MM.1S (cell line): ENCODE data around the gene EPB41L1.

Experiments
- DNase-seq: peaks from one replicate; pipeline ENCODE4 v3.0.0-alpha.2; 2015
- H2AFZ ChIP-seq: fragments of 300-600 bp; sonication (generic); 2 replicates; pipeline ENCODE4 v1.6.0; 2016; ENCODE audit warnings: antibody characterized with exemption, low read length
- H3F3A ChIP-seq: fragments of 300-600 bp; sonication (generic); 2 replicates; pipeline ENCODE4 v1.6.1; 2016; ENCODE audit warnings: mild to moderate bottlenecking, antibody characterized with exemption, low read length, moderate library complexity, mixed read lengths; ENCODE audit not compliant: insufficient read depth
- H3K27ac ChIP-seq: fragments of 300-600 bp; sonication (generic); 2 replicates; pipeline ENCODE4 v1.5.1; 2016; ENCODE audit warnings: mild to moderate bottlenecking, low read length
- H3K27me3 ChIP-seq: fragments of 300-600 bp; sonication (generic); replicated peaks from 2 replicates; pipeline ENCODE4 v1.6.0; 2016; ENCODE audit warnings: low read length; ENCODE audit not compliant: insufficient read depth
- H3K36me3 ChIP-seq: fragments of 300-600 bp; sonication (generic); replicated peaks from 2 replicates; pipeline ENCODE4 v1.6.1; 2016; ENCODE audit warnings: mild to moderate bottlenecking, low read length, mixed read lengths; ENCODE audit not compliant: insufficient read depth
- H3K4me1 ChIP-seq: fragments of 300-600 bp; sonication (generic); 2 replicates; pipeline ENCODE4 v1.6.1; 2016; ENCODE audit warnings: low read length, mixed read lengths
- H3K4me2 ChIP-seq: fragments of 300-600 bp; sonication (generic); 2 replicates; pipeline ENCODE4 v1.6.0; 2016; ENCODE audit warnings: low read depth, low read length
- H3K4me3 ChIP-seq: fragments of 300-600 bp; sonication (generic); 2 replicates; pipeline ENCODE4 v1.5.1; 2016; ENCODE audit warnings: low read length, mixed read lengths
- H3K79me2 ChIP-seq: fragments of 300-600 bp; sonication (generic); 2 replicates; pipeline ENCODE4 v1.6.1; 2016; ENCODE audit warnings: mixed run types, low read length, mixed read lengths
- H3K9ac ChIP-seq: fragments of 300-600 bp; sonication (generic); 2 replicates; pipeline ENCODE4 v1.6.1; 2016; ENCODE audit warnings: low read length, mixed read lengths
- H3K9me2 ChIP-seq: fragments of 300-600 bp; sonication (generic); replicated peaks from 2 replicates; pipeline ENCODE4 v1.6.1; 2016; ENCODE audit warnings: mild to moderate bottlenecking, low read length, mixed read lengths; ENCODE audit not compliant: insufficient read depth
- H3K9me3 ChIP-seq: fragments of 300-600 bp; sonication (generic); replicated peaks from 2 replicates; pipeline ENCODE4 v1.6.1; 2016; ENCODE audit warnings: mild to moderate bottlenecking, low read length, mixed read lengths; ENCODE audit not compliant: insufficient read depth
- H4K20me1 ChIP-seq: fragments of 300-600 bp; sonication (generic); 2 replicates; pipeline ENCODE4 v1.6.1; 2016; ENCODE audit warnings: mild to moderate bottlenecking, low read length, moderate library complexity, mixed read lengths; ENCODE audit not compliant: insufficient read depth
- EZH2 ChIP-seq: fragments of 300-600 bp; sonication (generic); optimal IDR thresholded peaks from 2 replicates; pipeline ENCODE3; 2017; ENCODE audit warnings: low read depth, mild to moderate bottlenecking, antibody characterized with exemption, low read length, mixed read lengths
- EZH2phosphoT487 ChIP-seq: fragments of 300-600 bp; sonication (generic); IDR thresholded peaks from 2 replicates; pipeline ENCODE4 v1.6.1; 2018; ENCODE audit warnings: antibody characterized with exemption, low read length
- TF ChIP-seq, protein P1 (sequence below): fragments of 300-600 bp; sonication (generic); IDR thresholded peaks from 2 replicates; pipeline ENCODE4 v1.5.1; 2016; ENCODE audit warnings: antibody characterized with exemption, low read length, mixed read lengths

EPB41L1 gene

DNA sequence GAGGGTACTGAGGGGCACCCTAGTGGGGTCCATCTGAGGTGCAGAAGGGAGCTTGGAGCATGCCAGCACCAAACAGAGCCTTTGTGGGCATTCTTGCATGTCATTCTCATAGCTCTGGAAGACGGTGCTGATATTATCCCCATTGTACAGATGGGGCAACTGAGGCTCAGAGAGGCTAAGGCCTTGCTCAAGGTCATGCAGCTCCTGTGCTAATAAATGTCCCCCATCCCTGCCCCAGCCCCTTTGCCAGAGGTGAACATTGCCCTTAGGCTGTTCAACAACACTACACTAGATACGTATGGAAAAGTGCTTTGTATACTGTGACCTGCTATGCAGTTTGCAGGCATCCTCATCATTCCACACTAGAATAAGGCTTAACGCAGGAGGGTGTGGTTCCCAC is 5.5 kb upstream of the EPB41L1 start:
- H3K9ac ChIP-seq = no peak overlapping the region
- H3K9me3 ChIP-seq = no peaks in the 10 kb centered on the region
- no peaks in the 10 kb centered on the region for H3K9me2 ChIP-seq
- no peaks in the 10 kb centered on the region for H3K36me3 ChIP-seq
- TF ChIP-seq EZH2 = no peak
- TF ChIP-seq, protein P1, sequence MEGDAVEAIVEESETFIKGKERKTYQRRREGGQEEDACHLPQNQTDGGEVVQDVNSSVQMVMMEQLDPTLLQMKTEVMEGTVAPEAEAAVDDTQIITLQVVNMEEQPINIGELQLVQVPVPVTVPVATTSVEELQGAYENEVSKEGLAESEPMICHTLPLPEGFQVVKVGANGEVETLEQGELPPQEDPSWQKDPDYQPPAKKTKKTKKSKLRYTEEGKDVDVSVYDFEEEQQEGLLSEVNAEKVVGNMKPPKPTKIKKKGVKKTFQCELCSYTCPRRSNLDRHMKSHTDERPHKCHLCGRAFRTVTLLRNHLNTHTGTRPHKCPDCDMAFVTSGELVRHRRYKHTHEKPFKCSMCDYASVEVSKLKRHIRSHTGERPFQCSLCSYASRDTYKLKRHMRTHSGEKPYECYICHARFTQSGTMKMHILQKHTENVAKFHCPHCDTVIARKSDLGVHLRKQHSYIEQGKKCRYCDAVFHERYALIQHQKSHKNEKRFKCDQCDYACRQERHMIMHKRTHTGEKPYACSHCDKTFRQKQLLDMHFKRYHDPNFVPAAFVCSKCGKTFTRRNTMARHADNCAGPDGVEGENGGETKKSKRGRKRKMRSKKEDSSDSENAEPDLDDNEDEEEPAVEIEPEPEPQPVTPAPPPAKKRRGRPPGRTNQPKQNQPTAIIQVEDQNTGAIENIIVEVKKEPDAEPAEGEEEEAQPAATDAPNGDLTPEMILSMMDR = no peak
- no peak overlapping the region for H3K4me2 ChIP-seq
- DNase-seq = no peak
- H3K27me3 ChIP-seq = no peaks in the 10 kb centered on the region
- H3F3A ChIP-seq = peaks cover 19% of the 10 kb centered on the region
- H3K27ac ChIP-seq = no peak overlapping the region
- H3K4me3 ChIP-seq = no peak overlapping the region
- H2AFZ ChIP-seq = no peak overlapping the region
- H4K20me1 ChIP-seq = no peaks in the 10 kb centered on the region
- no peaks in the 10 kb centered on the region for H3K79me2 ChIP-seq
- H3K4me1 ChIP-seq = peaks cover 33% of the 10 kb centered on the region

DNA sequence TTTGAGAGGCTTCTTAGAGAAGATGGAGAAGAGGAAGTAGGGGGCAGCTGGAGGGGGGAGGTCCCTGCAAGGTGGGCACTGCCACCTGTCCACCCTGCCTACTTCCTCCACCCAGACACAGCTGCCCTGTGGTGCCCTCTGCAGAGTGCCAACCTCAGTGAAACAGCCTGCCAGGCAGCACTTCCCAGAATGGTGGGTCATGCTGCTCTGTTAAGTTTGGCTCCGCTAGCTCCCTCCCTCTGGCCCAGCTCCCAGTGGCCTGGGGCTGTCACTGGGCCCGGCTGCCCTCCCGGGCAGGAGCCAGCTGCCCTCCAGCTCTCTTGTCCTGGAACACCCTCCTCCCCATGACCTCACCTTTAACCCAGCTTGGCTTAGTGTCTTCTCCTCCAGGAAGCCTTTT is 5.1 kb upstream of the EPB41L1 start:
- no peaks in the 10 kb centered on the region for H4K20me1 ChIP-seq
- H3K4me2 ChIP-seq = no peak overlapping the region
- H3K79me2 ChIP-seq = no peaks in the 10 kb centered on the region
- H3K9me2 ChIP-seq = no peaks in the 10 kb centered on the region
- TF ChIP-seq EZH2 = no peak
- TF ChIP-seq, protein P1 = no peak
- no peak for TF ChIP-seq EZH2phosphoT487
- no peaks in the 10 kb centered on the region for H3K9me3 ChIP-seq
- no peak overlapping the region for H3K27ac ChIP-seq
- H3F3A ChIP-seq = peaks cover 19% of the 10 kb centered on the region
- DNase-seq = no peak
- peaks cover 28% of the 10 kb centered on the region for H3K4me1 ChIP-seq
- H2AFZ ChIP-seq = no peak overlapping the region
- H3K27me3 ChIP-seq = no peaks in the 10 kb centered on the region
- H3K9ac ChIP-seq = no peak overlapping the region
- no peaks in the 10 kb centered on the region for H3K36me3 ChIP-seq
- H3K4me3 ChIP-seq = no peak overlapping the region

DNA sequence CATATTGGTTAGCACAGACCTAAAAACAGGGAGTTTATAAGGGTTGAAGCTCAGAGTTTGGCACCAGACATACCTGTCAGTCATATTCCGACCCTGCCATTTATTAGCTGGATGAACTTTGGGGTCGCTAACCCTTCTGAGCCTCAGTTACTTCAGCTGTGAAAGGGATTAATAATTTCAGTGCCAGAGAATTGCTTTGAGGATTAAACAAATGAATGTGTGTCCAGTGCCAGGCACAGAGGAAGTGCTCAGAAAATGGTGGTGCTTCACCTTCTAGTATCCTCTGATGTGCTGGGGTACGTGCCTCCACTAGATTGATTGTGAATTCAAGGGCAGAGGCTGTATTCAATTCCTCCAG is 4.1 kb upstream of the EPB41L1 start:
- Histone ChIP-seq H3K79me2 (0 out of 2 replicates have a peak, but pooled peaks cover 4% of the 10 kb centered on the region), H4K20me1 (no peaks in the 10 kb centered on the region), H3K4me3 (no peak overlapping the region), H3K9ac (no peak overlapping the region), H3K4me1 (peaks cover 19% of the 10 kb centered on the region), H2AFZ (no peak overlapping the region), H3K4me2 (no peak overlapping the region), H3K27ac (no peak overlapping the region), H3K9me2 (no peaks in the 10 kb centered on the region), H3K27me3 (no peaks in the 10 kb centered on the region), H3K9me3 (no peaks in the 10 kb centered on the region), H3K36me3 (no peaks in the 10 kb centered on the region), H3F3A (peaks cover 17% of the 10 kb centered on the region)
- TF ChIP-seq EZH2 = no peak
- TF ChIP-seq, protein P1 = no peak
- TF ChIP-seq EZH2phosphoT487 = no peak
- no peak for DNase-seq
